ENCODE measurements around the gene ZNF304. TPM values are rescaled to one million over a fixed set of nuclear protein-coding genes. Genes with fewer than 3 reads are reported as not detected.
A peak's percentile ranks its signal among the peaks of the same experiment; 100 is the strongest.

ZNF304 gene
- polyA plus RNA-seq, 2 donors: 2.2 to 3.0 TPM

GRCh38 chr19:57320180-57321084 lies 30.6 kb upstream of the ZNF304 start, which contains the start of gene ZNF543:
TSS of gene ZNF543 (plus strand) at chr19:57320472. CDS start at chr19:57320854, 382 bp downstream.
- Histone ChIP-seq H3K36me3 (ENCODE audit: control insufficient read depth in 2 of 2, insufficient read depth in 2 of 2, low read length in 1 of 2) (peaks cover 2 to 14% of the 10 kb centered on the region in 2 donors), H3K27ac (ENCODE audit: low read depth in 2 of 2, low read length in 1 of 2) (peak within 1 kb of the TSS; percentile 91 to 95), H3K4me3 (ENCODE audit: low read depth in 1 of 2, low read length in 2 of 2) (peak within 1 kb of the TSS; percentile 80 to 85), H3K27me3 (ENCODE audit: control insufficient read depth in 1 of 2, insufficient read depth in 2 of 2, low read length in 2 of 2) (no peaks in the 10 kb centered on the region), H3K9me3 (ENCODE audit: control insufficient read depth in 2 of 2, insufficient read depth in 1 of 2, low read depth in 1 of 2, low read length in 1 of 2) (peaks cover 0 to 3% of the 10 kb centered on the region in 2 donors), H3K4me1 (ENCODE audit: control insufficient read depth in 2 of 2, insufficient read depth in 2 of 2, low read length in 1 of 2) (peaks cover 2% of the 10 kb centered on the region in 2 donors)
- WGBS, 2 donors: 1% methylated on average over 68 to 71 of the region's 71 CpGs

GRCh38 chr19:57321116-57321515 lies 30.0 kb upstream of the ZNF304 start:
- Histone ChIP-seq H3K36me3 (ENCODE audit: control insufficient read depth in 2 of 2, insufficient read depth in 2 of 2, low read length in 1 of 2) (peaks cover 2 to 18% of the 10 kb centered on the region in 2 donors), H3K27me3 (ENCODE audit: control insufficient read depth in 1 of 2, insufficient read depth in 2 of 2, low read length in 2 of 2) (no peaks in the 10 kb centered on the region), H3K4me3 (ENCODE audit: low read depth in 1 of 2, low read length in 2 of 2) (peak overlapping the region; percentile 80 to 85), H3K4me1 (ENCODE audit: control insufficient read depth in 2 of 2, insufficient read depth in 2 of 2, low read length in 1 of 2) (peaks cover 2% of the 10 kb centered on the region in 2 donors), H3K27ac (ENCODE audit: low read depth in 2 of 2, low read length in 1 of 2) (peak overlapping the region in 1 of 2 donors; percentile 85), H3K9me3 (ENCODE audit: control insufficient read depth in 2 of 2, insufficient read depth in 1 of 2, low read depth in 1 of 2, low read length in 1 of 2) (peaks cover 0 to 3% of the 10 kb centered on the region in 2 donors)
- WGBS, 2 donors: 28 to 33% methylated on average over 8 of the region's 8 CpGs

GRCh38 chr19:57321751-57322150 lies 29.3 kb upstream of the ZNF304 start:
- Histone ChIP-seq H3K27me3 (ENCODE audit: control insufficient read depth in 1 of 2, insufficient read depth in 2 of 2, low read length in 2 of 2) (no peaks in the 10 kb centered on the region), H3K9me3 (ENCODE audit: control insufficient read depth in 2 of 2, insufficient read depth in 1 of 2, low read depth in 1 of 2, low read length in 1 of 2) (peaks cover 0 to 3% of the 10 kb centered on the region in 2 donors), H3K27ac (ENCODE audit: low read depth in 2 of 2, low read length in 1 of 2) (no peak overlapping the region), H3K4me1 (ENCODE audit: control insufficient read depth in 2 of 2, insufficient read depth in 2 of 2, low read length in 1 of 2) (peaks cover 2% of the 10 kb centered on the region in 2 donors), H3K4me3 (ENCODE audit: low read depth in 1 of 2, low read length in 2 of 2) (peak overlapping the region in 1 of 2 donors; percentile 85), H3K36me3 (ENCODE audit: control insufficient read depth in 2 of 2, insufficient read depth in 2 of 2, low read length in 1 of 2) (peaks cover 6 to 23% of the 10 kb centered on the region in 2 donors)
- 66 to 71% methylated on average over 3 of the region's 3 CpGs for WGBS, 2 donors

GRCh38 chr19:57324992-57325391 lies 26.1 kb upstream of the ZNF304 start:
- peaks cover 0 to 2% of the 10 kb centered on the region in 2 donors for H3K4me1 ChIP-seq (ENCODE audit: control insufficient read depth in 2 of 2, insufficient read depth in 2 of 2, low read length in 1 of 2)
- peaks cover 21 to 40% of the 10 kb centered on the region in 2 donors for H3K36me3 ChIP-seq (ENCODE audit: control insufficient read depth in 2 of 2, insufficient read depth in 2 of 2, low read length in 1 of 2)
- H3K4me3 ChIP-seq (ENCODE audit: low read depth in 1 of 2, low read length in 2 of 2): no peak overlapping the region
- no peak overlapping the region for H3K27ac ChIP-seq (ENCODE audit: low read depth in 2 of 2, low read length in 1 of 2)
- H3K27me3 ChIP-seq (ENCODE audit: control insufficient read depth in 1 of 2, insufficient read depth in 2 of 2, low read length in 2 of 2): no peaks in the 10 kb centered on the region
- H3K9me3 ChIP-seq (ENCODE audit: control insufficient read depth in 2 of 2, insufficient read depth in 1 of 2, low read depth in 1 of 2, low read length in 1 of 2): peaks cover 0 to 14% of the 10 kb centered on the region in 2 donors

GRCh38 chr19:57327993-57328392 lies 23.1 kb upstream of the ZNF304 start:
- Histone ChIP-seq H3K27ac (ENCODE audit: low read depth in 2 of 2, low read length in 1 of 2) (no peak overlapping the region), H3K27me3 (ENCODE audit: control insufficient read depth in 1 of 2, insufficient read depth in 2 of 2, low read length in 2 of 2) (no peaks in the 10 kb centered on the region), H3K4me1 (ENCODE audit: control insufficient read depth in 2 of 2, insufficient read depth in 2 of 2, low read length in 1 of 2) (no peaks in the 10 kb centered on the region), H3K9me3 (ENCODE audit: control insufficient read depth in 2 of 2, insufficient read depth in 1 of 2, low read depth in 1 of 2, low read length in 1 of 2) (peaks cover 0 to 14% of the 10 kb centered on the region in 2 donors), H3K4me3 (ENCODE audit: low read depth in 1 of 2, low read length in 2 of 2) (no peak overlapping the region), H3K36me3 (ENCODE audit: control insufficient read depth in 2 of 2, insufficient read depth in 2 of 2, low read length in 1 of 2) (peaks cover 21 to 40% of the 10 kb centered on the region in 2 donors)
- WGBS, 2 donors: 95 to 97% methylated on average over 8 of the region's 8 CpGs

GRCh38 chr19:57334191-57334590 lies 16.9 kb upstream of the ZNF304 start:
- Histone ChIP-seq H3K4me1 (ENCODE audit: control insufficient read depth in 2 of 2, insufficient read depth in 2 of 2, low read length in 1 of 2) (no peaks in the 10 kb centered on the region), H3K36me3 (ENCODE audit: control insufficient read depth in 2 of 2, insufficient read depth in 2 of 2, low read length in 1 of 2) (no peaks in the 10 kb centered on the region), H3K27ac (ENCODE audit: low read depth in 2 of 2, low read length in 1 of 2) (no peak overlapping the region), H3K27me3 (ENCODE audit: control insufficient read depth in 1 of 2, insufficient read depth in 2 of 2, low read length in 2 of 2) (no peaks in the 10 kb centered on the region), H3K9me3 (ENCODE audit: control insufficient read depth in 2 of 2, insufficient read depth in 1 of 2, low read depth in 1 of 2, low read length in 1 of 2) (no peaks in the 10 kb centered on the region), H3K4me3 (ENCODE audit: low read depth in 1 of 2, low read length in 2 of 2) (no peak overlapping the region)
- WGBS, 2 donors: 51 to 62% methylated on average over 4 of the region's 4 CpGs

GRCh38 chr19:57338877-57339276 lies 12.2 kb upstream of the ZNF304 start:
- H3K4me1 ChIP-seq (ENCODE audit: control insufficient read depth in 2 of 2, insufficient read depth in 2 of 2, low read length in 1 of 2): no peaks in the 10 kb centered on the region
- no peaks in the 10 kb centered on the region for H3K9me3 ChIP-seq (ENCODE audit: control insufficient read depth in 2 of 2, insufficient read depth in 1 of 2, low read depth in 1 of 2, low read length in 1 of 2)
- H3K36me3 ChIP-seq (ENCODE audit: control insufficient read depth in 2 of 2, insufficient read depth in 2 of 2, low read length in 1 of 2): no peaks in the 10 kb centered on the region
- H3K4me3 ChIP-seq (ENCODE audit: low read depth in 1 of 2, low read length in 2 of 2): no peak overlapping the region
- WGBS, 2 donors: 46 to 52% methylated on average over 3 of the region's 3 CpGs
- H3K27ac ChIP-seq (ENCODE audit: low read depth in 2 of 2, low read length in 1 of 2): no peak overlapping the region
- H3K27me3 ChIP-seq (ENCODE audit: control insufficient read depth in 1 of 2, insufficient read depth in 2 of 2, low read length in 2 of 2): no peaks in the 10 kb centered on the region

- H3K4me3 ChIP-seq (ENCODE audit: low read depth in 1 of 2, low read length in 2 of 2): no peak overlapping the region
- no peaks in the 10 kb centered on the region for H3K4me1 ChIP-seq (ENCODE audit: control insufficient read depth in 2 of 2, insufficient read depth in 2 of 2, low read length in 1 of 2)
- no peaks in the 10 kb centered on the region for H3K9me3 ChIP-seq (ENCODE audit: control insufficient read depth in 2 of 2, insufficient read depth in 1 of 2, low read depth in 1 of 2, low read length in 1 of 2)
- WGBS, 2 donors: 76 to 81% methylated on average over 6 of the region's 6 CpGs
- no peaks in the 10 kb centered on the region for H3K27me3 ChIP-seq (ENCODE audit: control insufficient read depth in 1 of 2, insufficient read depth in 2 of 2, low read length in 2 of 2)
- no peak overlapping the region for H3K27ac ChIP-seq (ENCODE audit: low read depth in 2 of 2, low read length in 1 of 2)
- H3K36me3 ChIP-seq (ENCODE audit: control insufficient read depth in 2 of 2, insufficient read depth in 2 of 2, low read length in 1 of 2): no peaks in the 10 kb centered on the region
These were observed 8.5 kb upstream of the ZNF304 start for GRCh38 chr19:57342582-57342981.

- no peaks in the 10 kb centered on the region for H3K27me3 ChIP-seq (ENCODE audit: control insufficient read depth in 1 of 2, insufficient read depth in 2 of 2, low read length in 2 of 2)
- H3K4me1 ChIP-seq (ENCODE audit: control insufficient read depth in 2 of 2, insufficient read depth in 2 of 2, low read length in 1 of 2): peaks cover 3% of the 10 kb centered on the region in 2 donors
- H3K27ac ChIP-seq (ENCODE audit: low read depth in 2 of 2, low read length in 1 of 2): no peak overlapping the region
- 53 to 64% methylated on average over 3 of the region's 3 CpGs for WGBS, 2 donors
- H3K4me3 ChIP-seq (ENCODE audit: low read depth in 1 of 2, low read length in 2 of 2): no peak overlapping the region
- peaks cover 1 to 3% of the 10 kb centered on the region in 2 donors for H3K36me3 ChIP-seq (ENCODE audit: control insufficient read depth in 2 of 2, insufficient read depth in 2 of 2, low read length in 1 of 2)
- peaks cover 2% of the 10 kb centered on the region in 2 donors for H3K9me3 ChIP-seq (ENCODE audit: control insufficient read depth in 2 of 2, insufficient read depth in 1 of 2, low read depth in 1 of 2, low read length in 1 of 2)
These were observed 2.9 kb upstream of the ZNF304 start for GRCh38 chr19:57348136-57348535.
